HCT116 (cell line): ENCODE measurements around the gene SETD5.

Experiments
- CTCF ChIP-seq, 3 experiments: fragments of 200-600 bp in 1 of 3; sonication (generic) in 1 of 3; IDR thresholded peaks in 2 of 3; conservative IDR thresholded peaks in 1 of 3; 2 replicates each; pipeline ENCODE4 v1.5.1; 2012 to 2017; ENCODE audit warnings: low read depth in 2 of 3, low read length in 2 of 3, antibody characterized with exemption in 1 of 3, borderline replicate concordance in 1 of 3, control low read depth in 1 of 3, mild to moderate bottlenecking in 1 of 3, mixed read lengths in 1 of 3, mixed run types in 1 of 3, moderate library complexity in 1 of 3; ENCODE audit not compliant: insufficient read depth in 1 of 3
- TCF7L2 ChIP-seq: IDR thresholded peaks from 2 replicates; pipeline ENCODE4 v1.7.0; 2011; ENCODE audit warnings: borderline replicate concordance, inconsistent platforms; ENCODE audit not compliant: insufficient read depth, insufficient read length; ENCODE audit errors: extremely low read depth

DNA sequence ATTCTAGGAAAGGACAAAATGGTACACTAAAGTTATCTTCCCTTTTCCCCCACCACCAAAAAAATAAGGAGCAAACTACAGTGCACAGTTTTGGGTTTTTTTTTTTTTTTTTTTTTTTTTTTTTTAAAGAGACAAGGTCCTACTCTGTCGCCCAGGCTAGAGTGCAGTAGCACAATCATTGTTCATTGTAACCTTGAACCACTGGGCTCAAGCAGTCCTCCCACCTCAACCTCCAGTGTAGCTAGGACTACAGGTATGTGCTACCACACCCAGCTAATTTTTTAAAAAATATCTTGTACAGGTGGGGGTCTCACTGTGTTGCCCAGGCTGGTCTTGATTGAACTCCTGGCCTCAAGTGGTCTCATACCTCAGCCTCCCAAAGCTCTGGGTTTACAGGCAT lies 14.9 kb downstream of the SETD5 start:
- no peak for TF ChIP-seq TCF7L2
- no peak for TF ChIP-seq CTCF (IDR thresholded peaks at IDR 0.05 in 2 of 3, conservative IDR thresholded peaks at IDR 0.05 in 1 of 3; ENCODE audit: borderline replicate concordance in 1 of 3, insufficient read depth in 1 of 3, low read depth in 2 of 3, low read length in 2 of 3)
